Stimulated activated CD4-positive, alpha-beta T cell treated with anti-CD3 and anti-CD28 coated beads, Interleukin-12 subunit alpha, Interleukin-12 subunit beta, amount 100 ng/mL, for 48 hours (primary cell): ENCODE results near the gene C20orf202.
"Not testable (repeated sequence)": the region's sequence is repeated elsewhere in the genome, so short reads cannot be mapped to it uniquely, and the experiment has no call there.

ENCODE experiments used
- DNase-seq, 3 donors: peaks; one replicate each; pipeline ENCODE4 v3.0.0-alpha.2; 2020; ENCODE audit warnings: low read depth in 2 of 3, low spot score in 1 of 3

Gene C20orf202

DNA sequence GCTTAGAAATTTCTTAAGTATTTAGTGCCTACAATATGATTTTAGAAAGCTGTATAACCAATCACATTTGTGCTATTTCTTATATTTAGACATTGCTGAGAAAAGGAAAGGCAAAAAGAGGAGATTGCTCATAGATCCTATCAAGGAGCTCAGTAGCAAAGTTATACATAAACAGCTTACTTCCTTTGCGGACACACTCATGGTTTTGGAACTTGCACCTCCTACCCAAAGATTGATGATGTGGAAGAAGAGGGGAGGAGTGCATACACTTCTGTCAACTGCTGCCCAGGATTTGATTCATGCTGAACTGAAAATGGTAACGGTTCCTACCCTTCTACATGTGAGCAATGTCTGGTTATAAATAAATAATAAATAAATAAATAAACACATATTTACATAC lies 39.3 kb downstream of the C20orf202 start:
- no peak for DNase-seq

- no peak for DNase-seq
These were observed 42.3 kb downstream of the C20orf202 start for GRCh38 chr20:1245578-1245977.

- no peak for DNase-seq
These were observed 44.4 kb downstream of the C20orf202 start for GRCh38 chr20:1247689-1248088.

GRCh38 chr20:1250282-1250681 lies 47.0 kb downstream of the C20orf202 start:
- not testable (repeated sequence) for DNase-seq

DNA sequence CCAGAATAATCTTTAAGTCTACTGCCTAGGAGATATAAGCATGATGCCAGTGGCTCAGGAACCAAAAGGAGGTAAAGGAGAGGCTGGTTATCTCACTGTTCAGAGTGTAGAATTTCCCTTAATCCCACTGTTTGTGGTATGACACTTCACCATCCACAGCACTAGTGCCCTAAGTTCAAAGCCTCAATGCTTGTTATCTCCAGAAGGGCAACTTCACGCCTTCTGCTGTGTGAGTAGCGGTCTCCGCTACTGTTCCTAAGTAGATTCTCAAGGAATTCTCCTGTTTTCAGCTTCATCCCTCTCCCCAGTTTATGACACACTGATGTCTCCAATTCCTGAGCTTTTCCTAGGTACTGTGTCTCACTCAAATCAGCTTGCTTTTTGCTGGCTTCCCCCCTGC lies 49.2 kb downstream of the C20orf202 start:
- DNase-seq, result no peak

GRCh38 chr20:1254254-1254653 lies 51.0 kb downstream of the C20orf202 start:
- DNase-seq, result no peak

DNA sequence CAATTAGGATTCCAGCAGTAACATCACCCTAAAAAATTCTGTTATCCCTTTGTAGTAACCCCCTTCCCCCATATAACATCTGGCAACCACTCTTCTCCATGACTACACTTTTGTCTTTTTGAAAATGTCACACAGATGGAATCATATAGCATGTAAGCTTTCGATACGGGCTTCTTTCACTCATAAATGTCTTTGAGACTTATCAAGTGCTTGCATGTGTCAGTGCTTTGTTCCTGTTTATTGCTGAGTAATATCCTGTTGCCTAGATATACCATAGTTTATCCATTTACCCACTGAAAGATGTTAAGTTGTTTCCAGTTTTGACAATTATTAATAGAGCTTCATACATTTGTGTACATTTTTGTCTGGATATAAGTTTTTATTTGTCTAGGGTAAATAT lies 52.4 kb downstream of the C20orf202 start:
- DNase-seq, result no peak
